H1 (cell line): ENCODE measurements around the gene GMPR. TPM values are rescaled to one million over a fixed set of nuclear protein-coding genes. Genes with fewer than 3 reads are reported as not detected.

Experiments used
- CBX8 ChIP-seq: fragments of 300-800, 300-1000 bp; sonication (generic); IDR thresholded peaks from 2 replicates; pipeline ENCODE4 v1.7.1; 2016; ENCODE audit warnings: low read depth, low read length, borderline replicate concordance
- CTBP2 ChIP-seq: IDR thresholded peaks from 2 replicates; pipeline ENCODE4 v1.7.0; 2011; ENCODE audit warnings: borderline replicate concordance, mild to moderate bottlenecking, moderate library complexity, mixed read lengths, low read length; ENCODE audit not compliant: insufficient read depth, insufficient read length
- RXRA ChIP-seq: IDR thresholded peaks from 2 replicates; pipeline ENCODE4 v1.6.1; 2011; ENCODE audit warnings: low read depth, mild to moderate bottlenecking, low read length, moderate library complexity; ENCODE audit not compliant: insufficient read depth
- TAF1 ChIP-seq: IDR thresholded peaks from 2 replicates; pipeline ENCODE4 v1.6.1; 2011; ENCODE audit warnings: mild to moderate bottlenecking, low read depth, low read length
- polyA plus RNA-seq, 7 experiments: library from polyadenylated mRNA; depleted of rRNA in 3 of 7; stranded (reverse) in 5 of 7; unstranded in 2 of 7; fragments of >200 nt in 5 of 7; fragments of 200-250 nt in 2 of 7; gene quantifications; 1 replicate in 5 of 7; 2 replicates in 1 of 7; 4 replicates in 1 of 7; pipeline versions ENCODE4 v1.2.1 to v1.2.3, GENCODE V29; 2011 to 2013; ENCODE audit warnings: missing spikeins in 2 of 7, mixed read lengths in 2 of 7
- small RNA-seq: library from polyadenylated mRNA; stranded (forward); fragments of <200 nt; extraction: miRNeasy Mini kit (QIAGEN cat#:217004); gene quantifications from one replicate; pipeline ENCODE3, GENCODE V24; 2013; ENCODE audit not compliant: insufficient read depth
- total RNA-seq: library from RNA; stranded (reverse); fragmentation: NEBNext Ultra II Directional; extraction: Animal tissue kit (Norgen Biotek cat#: 25700); gene quantifications from 2 replicates; pipeline ENCODE4 v1.2.1, GENCODE V29; 2021

GMPR gene
- total and polyA plus RNA-seq, 2 of the 8 experiments (the other 6 are each of a cell fraction or from before 2014, with no cell fraction given) = 0.99 to 1.2 TPM

GRCh38 chr6:16344756-16345155 is 106.4 kb downstream of the GMPR start (continued):
- no peak for TF ChIP-seq CBX8
- TF ChIP-seq TAF1 = no peak
- TF ChIP-seq RXRA = no peak
- TF ChIP-seq CTBP2 = no peak

Small RNA genes within 50 kb of the gene (small RNA-seq; reads per million reads assigned to genes)
- gene RF00019 (not detected), gene RNU6-1114P (not detected)

Other genes starting within 250 kb of the GMPR start
- 26.9 and 28.2 TPM in 2 replicates for gene MYLIP, start 109.5 kb upstream of the GMPR start, total RNA-seq
- 20.8 and 21.1 TPM in 2 replicates for gene MYLIP, start 109.5 kb upstream of the GMPR start, polyA plus RNA-seq (2011; rRNA removed)